Erythroblast (primary cell): ENCODE data around the gene TTC36.

Source experiments
- GATA1 ChIP-seq: IDR thresholded peaks from 2 replicates; pipeline ENCODE4 v1.6.1; 2011; ENCODE audit warnings: low read depth, mild to moderate bottlenecking, control low read depth, low read length, moderate library complexity
- POLR2A ChIP-seq: IDR thresholded peaks from 2 replicates; pipeline ENCODE4 v1.6.1; 2011; ENCODE audit warnings: mild to moderate bottlenecking, low read length

GRCh38 chr11:118531597-118532084 lies 4.4 kb downstream of the TTC36 start:
- TF ChIP-seq POLR2A (no peak), GATA1 (no peak)
